OCI-LY3 (cell line): Measurements from ENCODE around the gene ADAMTS15.

Experiments used
- H2AFZ ChIP-seq: fragments of 200-600, 300-600 bp; shearing (Covaris generic); 2 replicates; pipeline ENCODE4 v1.6.0; 2014; ENCODE audit warnings: antibody characterized with exemption, low read depth, low read length
- H3K27ac ChIP-seq: fragments of 200-600, 300-600 bp; sonication (generic); 2 replicates; pipeline ENCODE4 v1.5.1; 2014; ENCODE audit warnings: mild to moderate bottlenecking, low read length, moderate library complexity, mixed read lengths
- H3K27me3 ChIP-seq: fragments of 200-600, 300-600 bp; sonication (generic); 2 replicates; pipeline ENCODE4 v1.6.1; 2014; ENCODE audit warnings: low read depth, low read length, mixed read lengths
- H3K36me3 ChIP-seq: fragments of 200-600, 300-600 bp; sonication (generic); replicated peaks from 2 replicates; pipeline ENCODE3; 2014; ENCODE audit warnings: low read depth, low read length, mixed read lengths
- H3K4me1 ChIP-seq: fragments of 300-600, 200-600 bp; sonication (generic); 2 replicates; pipeline ENCODE4 v1.6.1; 2014; ENCODE audit warnings: low read length, mixed read lengths
- H3K4me2 ChIP-seq: fragments of 200-600, 300-600 bp; sonication (generic); 2 replicates; pipeline ENCODE4 v1.6.1; 2014; ENCODE audit warnings: low read length, mixed read lengths
- H3K4me3 ChIP-seq: fragments of 300-600, 200-600 bp; sonication (generic); 2 replicates; pipeline ENCODE4 v1.5.1; 2014; ENCODE audit warnings: antibody characterized with exemption, mild to moderate bottlenecking, low read length, moderate library complexity
- H3K79me2 ChIP-seq: fragments of 300-600, 200-600 bp; shearing (Covaris generic); 2 replicates; pipeline ENCODE4 v1.6.1; 2014; ENCODE audit warnings: mild to moderate bottlenecking, low read length, mixed read lengths
- H3K9ac ChIP-seq: fragments of 300-600, 200-600 bp; shearing (Covaris generic); 2 replicates; pipeline ENCODE4 v1.6.0; 2014; ENCODE audit warnings: mild to moderate bottlenecking, low read length, moderate library complexity
- H3K9me3 ChIP-seq: fragments of 200-600, 300-600 bp; shearing (Covaris generic); 2 replicates; pipeline ENCODE4 v1.6.1; 2014; ENCODE audit warnings: low read length, mixed read lengths; ENCODE audit not compliant: insufficient read depth
- H4K20me1 ChIP-seq: fragments of 200-600, 300-600 bp; sonication (generic); 2 replicates; pipeline ENCODE4 v1.6.1; 2016; ENCODE audit warnings: low read length, mixed read lengths; ENCODE audit not compliant: insufficient read depth
- EZH2phosphoT487 ChIP-seq: fragments of 200-600 bp; shearing (Covaris generic); IDR thresholded peaks from 2 replicates; pipeline ENCODE4 v1.6.1; 2018; ENCODE audit warnings: antibody characterized with exemption, mixed run types, low read depth
- TF ChIP-seq, protein P1 (sequence below): fragments of 200-600, 300-600 bp; sonication (generic); IDR thresholded peaks from 2 replicates; pipeline ENCODE4 v1.5.1; 2014; ENCODE audit warnings: antibody characterized with exemption, low read length, low read depth

ADAMTS15 gene

DNA sequence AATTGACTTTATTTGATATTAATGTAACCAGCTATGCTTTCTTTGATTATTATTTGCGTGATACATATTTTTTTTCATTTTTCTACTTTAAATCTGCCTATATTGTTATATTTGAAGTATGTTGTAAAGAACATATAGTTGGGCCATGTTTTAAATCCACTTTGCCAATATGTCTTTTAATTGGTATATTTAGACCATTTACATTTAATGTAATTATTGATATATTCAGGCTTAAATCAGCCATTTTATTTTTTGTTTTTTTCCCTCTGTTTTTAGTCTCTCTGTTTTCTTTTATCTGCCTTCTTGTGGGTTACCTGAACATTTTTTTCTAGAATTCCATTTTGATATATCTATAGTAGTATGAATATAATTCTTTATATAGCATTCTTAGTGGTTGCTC, 55.9 kb downstream of the ADAMTS15 start:
- TF ChIP-seq, protein P1, sequence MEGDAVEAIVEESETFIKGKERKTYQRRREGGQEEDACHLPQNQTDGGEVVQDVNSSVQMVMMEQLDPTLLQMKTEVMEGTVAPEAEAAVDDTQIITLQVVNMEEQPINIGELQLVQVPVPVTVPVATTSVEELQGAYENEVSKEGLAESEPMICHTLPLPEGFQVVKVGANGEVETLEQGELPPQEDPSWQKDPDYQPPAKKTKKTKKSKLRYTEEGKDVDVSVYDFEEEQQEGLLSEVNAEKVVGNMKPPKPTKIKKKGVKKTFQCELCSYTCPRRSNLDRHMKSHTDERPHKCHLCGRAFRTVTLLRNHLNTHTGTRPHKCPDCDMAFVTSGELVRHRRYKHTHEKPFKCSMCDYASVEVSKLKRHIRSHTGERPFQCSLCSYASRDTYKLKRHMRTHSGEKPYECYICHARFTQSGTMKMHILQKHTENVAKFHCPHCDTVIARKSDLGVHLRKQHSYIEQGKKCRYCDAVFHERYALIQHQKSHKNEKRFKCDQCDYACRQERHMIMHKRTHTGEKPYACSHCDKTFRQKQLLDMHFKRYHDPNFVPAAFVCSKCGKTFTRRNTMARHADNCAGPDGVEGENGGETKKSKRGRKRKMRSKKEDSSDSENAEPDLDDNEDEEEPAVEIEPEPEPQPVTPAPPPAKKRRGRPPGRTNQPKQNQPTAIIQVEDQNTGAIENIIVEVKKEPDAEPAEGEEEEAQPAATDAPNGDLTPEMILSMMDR, result no peak
- TF ChIP-seq EZH2phosphoT487, result no peak
- Histone ChIP-seq H4K20me1 (no peaks in the 10 kb centered on the region), H3K4me1 (peaks cover 18% of the 10 kb centered on the region), H3K27ac (no peak overlapping the region), H3K36me3 (no peaks in the 10 kb centered on the region), H3K79me2 (no peaks in the 10 kb centered on the region), H2AFZ (no peak overlapping the region), H3K27me3 (no peaks in the 10 kb centered on the region), H3K9me3 (peaks cover 13% of the 10 kb centered on the region; the same call in 1 of the 2 replicates), H3K9ac (no peak overlapping the region), H3K4me2 (no peak overlapping the region), H3K4me3 (no peak overlapping the region)

DNA sequence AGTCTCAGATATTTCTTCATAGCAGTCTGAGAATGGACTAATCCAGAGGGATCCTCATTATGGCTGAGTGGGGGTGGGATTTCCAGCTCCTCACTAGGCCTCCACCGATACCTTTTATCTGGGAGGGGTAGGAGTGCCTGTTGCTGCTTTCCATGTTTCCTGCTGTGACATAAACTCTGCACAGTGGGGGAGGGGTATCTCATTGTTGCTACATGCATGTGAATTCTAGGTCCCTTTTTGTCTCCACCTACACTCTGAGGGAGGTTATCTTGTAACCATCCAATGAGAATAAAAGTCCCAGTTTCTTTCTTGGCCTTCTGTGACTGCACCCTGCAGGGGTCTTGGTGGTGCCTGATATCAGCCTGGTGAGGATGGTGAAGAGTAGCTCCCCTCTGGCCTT, 60.5 kb downstream of the ADAMTS15 start:
- H2AFZ ChIP-seq, result no peak overlapping the region
- no peaks in the 10 kb centered on the region for H3K79me2 ChIP-seq
- no peak for TF ChIP-seq EZH2phosphoT487
- TF ChIP-seq, protein P1, result no peak
- H3K4me2 ChIP-seq, result no peak overlapping the region
- no peaks in the 10 kb centered on the region for H4K20me1 ChIP-seq
- H3K9me3 ChIP-seq, result peaks cover 13% of the 10 kb centered on the region; the same call in 1 of the 2 replicates
- no peak overlapping the region for H3K9ac ChIP-seq
- no peak overlapping the region for H3K27ac ChIP-seq
- no peak overlapping the region for H3K4me3 ChIP-seq
- no peaks in the 10 kb centered on the region for H3K36me3 ChIP-seq
- peaks cover 12% of the 10 kb centered on the region for H3K4me1 ChIP-seq
- H3K27me3 ChIP-seq, result no peaks in the 10 kb centered on the region

DNA sequence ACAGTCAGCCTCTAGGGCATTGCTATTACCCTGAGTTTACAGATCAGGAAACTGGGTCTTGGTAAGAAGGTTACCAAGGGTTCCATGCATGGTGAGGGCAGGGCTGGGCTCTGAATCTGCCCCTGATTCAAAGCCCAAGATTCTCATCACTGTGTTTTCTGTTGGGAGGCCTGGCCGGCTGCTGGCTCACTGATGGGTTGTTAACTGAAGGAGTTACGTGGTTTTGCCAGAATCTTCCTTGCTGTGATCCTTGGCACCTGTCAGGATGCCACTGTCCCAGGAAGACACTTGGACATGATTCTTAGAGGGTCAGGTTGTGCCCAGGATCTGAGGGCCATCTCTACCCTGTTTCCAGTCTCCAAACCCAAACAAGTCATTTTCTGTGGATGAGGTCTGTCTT, 61.5 kb downstream of the ADAMTS15 start:
- Histone ChIP-seq H2AFZ (no peak overlapping the region; the same call in 1 of the 2 replicates), H3K36me3 (no peaks in the 10 kb centered on the region), H3K4me2 (no peak overlapping the region), H3K79me2 (no peaks in the 10 kb centered on the region), H3K9me3 (peaks cover 13% of the 10 kb centered on the region; the same call in 1 of the 2 replicates), H3K4me3 (no peak overlapping the region), H3K4me1 (peaks cover 12% of the 10 kb centered on the region), H4K20me1 (no peaks in the 10 kb centered on the region), H3K9ac (no peak overlapping the region), H3K27ac (no peak overlapping the region), H3K27me3 (no peaks in the 10 kb centered on the region)
- TF ChIP-seq, protein P1, result no peak
- TF ChIP-seq EZH2phosphoT487, result no peak

DNA sequence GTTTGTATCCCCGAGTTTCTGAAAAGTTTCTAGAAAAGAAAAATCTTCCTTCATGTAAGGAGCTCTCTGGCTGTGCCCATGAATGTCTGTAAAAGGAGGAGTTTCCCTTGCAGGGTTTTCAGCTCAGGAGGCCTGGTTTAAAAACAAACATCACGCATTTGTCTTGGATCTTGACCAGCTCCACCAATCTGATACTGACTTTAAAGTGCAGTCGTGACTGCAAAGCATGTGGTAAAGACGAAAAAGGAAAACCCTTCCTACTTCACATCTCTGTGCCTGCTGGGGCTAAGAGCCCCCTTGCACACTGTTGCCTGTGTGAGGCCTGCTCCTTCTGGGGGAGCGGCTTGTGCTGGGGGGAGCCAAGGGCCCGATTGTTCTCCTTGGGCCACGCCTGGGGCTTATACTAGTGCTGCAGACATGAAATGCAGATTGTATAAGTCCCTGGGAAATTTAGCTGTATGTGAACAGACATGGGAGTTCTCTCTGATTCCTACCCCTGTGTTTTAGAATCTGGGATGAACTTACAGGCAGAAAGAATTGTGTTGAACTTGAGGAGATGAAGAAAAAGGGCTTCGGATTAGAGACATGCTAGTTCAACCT, 62.1 kb downstream of the ADAMTS15 start:
- H3K27me3 ChIP-seq, result no peaks in the 10 kb centered on the region
- H3K4me3 ChIP-seq, result no peak overlapping the region
- H3K9ac ChIP-seq, result no peak overlapping the region
- peaks cover 12% of the 10 kb centered on the region for H3K4me1 ChIP-seq
- H3K79me2 ChIP-seq, result no peaks in the 10 kb centered on the region
- no peak overlapping the region for H3K27ac ChIP-seq
- H3K4me2 ChIP-seq, result no peak overlapping the region
- H4K20me1 ChIP-seq, result no peaks in the 10 kb centered on the region
- H3K9me3 ChIP-seq, result peaks cover 13% of the 10 kb centered on the region; the same call in 1 of the 2 replicates
- H2AFZ ChIP-seq, result no peak overlapping the region; the same call in 1 of the 2 replicates
- TF ChIP-seq, protein P1, result no peak
- TF ChIP-seq EZH2phosphoT487, result no peak
- no peaks in the 10 kb centered on the region for H3K36me3 ChIP-seq
